HG03045 (cell line): Measurements from ENCODE around the gene ASTN1.

Source experiments
- ATAC-seq: cut with Tn5 transposase; IDR thresholded peaks from one replicate; pipeline ENCODE4 v1.9.1; 2021; ENCODE audit warnings: mild to moderate bottlenecking, moderate library complexity; ENCODE audit not compliant: unreplicated experiment

Gene ASTN1

GRCh38 chr1:177044390-177044789 is 120.1 kb downstream of the ASTN1 start:
- no peak for ATAC-seq

- no peak for ATAC-seq
These were observed 120.9 kb downstream of the ASTN1 start for GRCh38 chr1:177043597-177043996.

GRCh38 chr1:177035586-177035985 is 128.9 kb downstream of the ASTN1 start:
- ATAC-seq: no peak

GRCh38 chr1:177033628-177034027 is 130.9 kb downstream of the ASTN1 start:
- ATAC-seq: no peak

GRCh38 chr1:177032434-177032833 is 132.1 kb downstream of the ASTN1 start:
- ATAC-seq: no peak

GRCh38 chr1:177024623-177025022 is 139.9 kb downstream of the ASTN1 start:
- no peak for ATAC-seq

- ATAC-seq: no peak
These were observed 140.8 kb downstream of the ASTN1 start for GRCh38 chr1:177023726-177024125.

- no peak for ATAC-seq
These were observed 141.3 kb downstream of the ASTN1 start for GRCh38 chr1:177023249-177023648.

- ATAC-seq: no peak
These were observed 142.8 kb downstream of the ASTN1 start for GRCh38 chr1:177021687-177022086.

GRCh38 chr1:177020851-177021589 is 143.5 kb downstream of the ASTN1 start:
- ATAC-seq: no peak

GRCh38 chr1:177017287-177017852 is 147.1 kb downstream of the ASTN1 start:
- ATAC-seq: no peak

GRCh38 chr1:177014325-177014724 is 150.2 kb downstream of the ASTN1 start:
- no peak for ATAC-seq

- ATAC-seq: no peak
These were observed 152.1 kb downstream of the ASTN1 start for GRCh38 chr1:177012342-177012925.

- no peak for ATAC-seq
These were observed 153.0 kb downstream of the ASTN1 start for GRCh38 chr1:177011508-177011907.

- ATAC-seq: no peak
These were observed 154.2 kb downstream of the ASTN1 start for GRCh38 chr1:177010211-177010825.

GRCh38 chr1:177008653-177009052 is 155.9 kb downstream of the ASTN1 start:
- ATAC-seq: no peak

- ATAC-seq: no peak
These were observed 156.9 kb downstream of the ASTN1 start for GRCh38 chr1:177007437-177008161.

GRCh38 chr1:177002891-177003290 is 161.6 kb downstream of the ASTN1 start:
- no peak for ATAC-seq

- no peak for ATAC-seq
These were observed 163.0 kb downstream of the ASTN1 start for GRCh38 chr1:177001556-177001955.

GRCh38 chr1:176998183-176998795 is 166.2 kb downstream of the ASTN1 start:
- no peak for ATAC-seq
